Stimulated activated CD4-positive, alpha-beta T cell treated with anti-CD3 and anti-CD28 coated beads, Interleukin-1b, Interleukin-23, amount 100 ng/mL, for 1 hour (primary cell): ENCODE measurements around the gene DGKB.

Experiments used
- DNase-seq, 2 donors: peaks; one replicate each; pipeline ENCODE4 v3.0.0-alpha.2; 2020; ENCODE audit warnings: low read depth in 2 of 2

The DGKB gene

GRCh38 chr7:14821757-14822480 is 80.6 kb downstream of the DGKB start:
- no peak for DNase-seq

GRCh38 chr7:14818871-14819270 is 83.7 kb downstream of the DGKB start:
- no peak for DNase-seq

- DNase-seq, result no peak
These were observed 84.5 kb downstream of the DGKB start for GRCh38 chr7:14817829-14818614.

- DNase-seq, result no peak
These were observed 95.0 kb downstream of the DGKB start for GRCh38 chr7:14807507-14807906.

- no peak for DNase-seq
These were observed 95.7 kb downstream of the DGKB start for GRCh38 chr7:14806891-14807290.

GRCh38 chr7:14805105-14805719 is 97.3 kb downstream of the DGKB start:
- no peak for DNase-seq

- no peak for DNase-seq
These were observed 101.9 kb downstream of the DGKB start for GRCh38 chr7:14800664-14801063.

GRCh38 chr7:14793151-14793550 is 109.4 kb downstream of the DGKB start:
- no peak for DNase-seq

- no peak for DNase-seq
These were observed 115.0 kb downstream of the DGKB start for GRCh38 chr7:14787551-14787950.

- no peak for DNase-seq
These were observed 116.1 kb downstream of the DGKB start for GRCh38 chr7:14786314-14786895.

- DNase-seq, result no peak
These were observed 124.7 kb downstream of the DGKB start for GRCh38 chr7:14777806-14778205.

- no peak for DNase-seq
These were observed 126.3 kb downstream of the DGKB start for GRCh38 chr7:14776266-14776665.

GRCh38 chr7:14773729-14774271 is 128.8 kb downstream of the DGKB start:
- DNase-seq, result no peak

- no peak for DNase-seq
These were observed 131.9 kb downstream of the DGKB start for GRCh38 chr7:14770614-14771013.

- no peak for DNase-seq
These were observed 133.3 kb downstream of the DGKB start for GRCh38 chr7:14769261-14769660.

GRCh38 chr7:14767716-14768425 is 134.7 kb downstream of the DGKB start:
- DNase-seq, result no peak

GRCh38 chr7:14766747-14767146 is 135.8 kb downstream of the DGKB start:
- no peak for DNase-seq

GRCh38 chr7:14765731-14766130 is 136.8 kb downstream of the DGKB start:
- DNase-seq, result no peak

- DNase-seq, result no peak
These were observed 140.0 kb downstream of the DGKB start for GRCh38 chr7:14762561-14762960.

GRCh38 chr7:14761510-14762296 is 140.8 kb downstream of the DGKB start:
- DNase-seq, result no peak
